GM21529 (cell line): ENCODE data around the gene PHACTR2.
"Not testable (repeated sequence)": the region's sequence is repeated elsewhere in the genome, so short reads cannot be mapped to it uniquely, and the experiment has no call there.

Experiments used
- ATAC-seq: cut with Tn5 transposase; IDR thresholded peaks from one replicate; pipeline ENCODE4 v1.9.1; 2021; ENCODE audit not compliant: unreplicated experiment

Gene PHACTR2

DNA sequence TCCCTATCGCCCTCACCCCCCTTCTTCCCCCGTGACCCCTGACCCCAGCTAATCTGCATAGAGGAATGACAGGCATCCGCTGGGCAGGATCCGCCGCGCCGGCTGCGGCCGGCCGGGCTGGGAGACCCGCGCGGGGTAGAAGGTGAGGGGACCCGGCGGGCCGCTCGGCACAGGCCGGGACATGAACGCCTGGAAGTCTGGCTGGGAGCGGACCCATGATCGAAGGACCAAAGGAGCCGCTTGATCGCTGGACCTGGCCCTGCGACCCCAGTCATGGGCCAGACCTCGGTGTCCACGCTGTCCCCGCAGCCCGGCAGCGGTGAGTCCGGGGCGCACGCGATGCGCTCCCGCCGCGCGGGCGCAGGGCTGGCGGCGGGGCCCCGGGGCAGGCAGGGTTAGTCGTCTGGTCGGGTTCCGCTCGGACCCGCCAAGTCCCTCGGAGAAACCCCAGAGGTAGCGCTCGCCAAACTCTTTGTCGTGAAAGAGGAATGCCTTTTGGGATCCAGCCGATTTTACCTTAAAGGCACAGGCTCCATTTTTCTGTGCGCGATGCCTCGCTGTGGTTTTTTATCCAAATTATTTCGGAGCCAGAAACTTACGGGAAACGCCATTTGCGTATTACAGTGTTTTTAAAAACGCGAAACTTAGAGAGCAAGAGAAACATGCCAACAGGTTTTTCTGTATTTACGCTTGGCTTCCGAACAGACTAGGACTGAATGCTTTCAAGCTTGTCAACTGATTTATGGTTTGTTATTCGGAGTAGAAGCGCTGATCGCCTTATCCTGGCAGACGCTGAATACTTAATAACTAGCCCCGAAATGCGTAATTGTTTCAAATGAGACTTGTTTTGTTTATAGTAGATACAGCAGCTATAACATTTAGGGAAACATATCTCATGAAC lies at the start of gene PHACTR2:
PHACTR2 (plus strand) TSS at position 75 of the 901 bp plus-strand sequence; CDS start at position 274, 199 bp downstream.
- ATAC-seq = no peak

DNA sequence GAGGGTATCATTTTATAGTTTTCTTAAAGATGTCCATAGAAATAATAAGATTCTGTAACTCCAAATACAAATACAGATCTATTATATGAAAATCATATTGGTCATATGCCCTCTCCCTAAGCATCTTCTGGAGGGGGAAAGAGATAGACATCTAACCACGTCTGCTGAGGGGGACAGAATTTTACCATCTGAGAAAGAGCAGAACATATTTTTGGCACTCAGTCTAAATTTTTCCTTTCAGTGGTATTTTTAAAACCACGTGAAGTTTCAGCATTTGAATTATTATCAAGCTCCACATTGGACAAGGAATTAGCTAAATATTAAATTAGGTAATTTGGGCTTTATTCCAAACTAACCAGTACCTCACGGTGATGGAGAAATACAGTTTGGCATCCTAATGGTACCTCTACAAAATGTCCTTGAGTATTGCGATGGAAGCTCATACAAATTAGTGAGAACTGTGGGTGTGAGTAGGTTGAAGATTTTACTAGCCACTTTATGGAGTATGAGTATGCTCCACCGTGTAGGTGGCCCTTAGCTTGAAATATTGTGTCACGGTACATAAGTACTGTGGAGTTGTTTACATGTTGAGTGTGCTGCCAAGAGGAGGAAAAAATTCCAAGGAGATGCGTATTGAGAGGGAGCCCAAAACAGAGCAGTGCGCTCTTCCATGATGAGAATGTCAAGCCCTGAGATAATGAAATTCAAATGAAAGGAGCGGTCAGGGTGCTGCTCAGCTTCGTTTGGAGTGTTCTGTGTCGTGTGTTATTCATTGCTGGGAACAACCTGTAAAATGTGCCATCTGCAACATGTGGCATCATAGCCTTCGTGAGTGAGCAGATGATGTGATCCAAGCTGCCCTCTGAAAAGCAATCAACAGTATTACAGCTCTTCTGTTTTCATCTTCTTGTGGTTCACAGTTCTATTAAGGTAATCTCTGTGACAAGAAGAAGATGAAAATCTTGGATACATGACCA lies 48.4 kb upstream of the PHACTR2 start:
- ATAC-seq = no peak

DNA sequence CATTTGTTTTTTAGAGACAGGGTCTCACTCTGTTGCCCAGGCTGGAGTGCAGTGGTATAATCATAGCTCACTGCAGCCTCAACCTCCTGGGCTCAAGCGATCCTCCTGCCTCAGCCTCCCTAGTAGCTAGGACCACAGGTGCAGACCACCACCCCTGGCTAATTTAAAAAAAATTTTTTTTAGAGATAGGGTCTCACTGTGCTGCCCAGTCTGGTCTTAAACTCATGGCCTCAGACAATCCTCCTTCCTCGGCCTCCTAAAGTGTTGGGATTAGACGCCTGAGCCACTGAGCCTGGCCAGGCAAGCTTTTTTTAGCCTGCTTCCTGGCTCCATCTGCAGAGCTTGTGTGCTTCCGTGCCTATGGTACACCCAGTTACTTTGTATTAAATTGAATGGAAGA lies 46.6 kb upstream of the PHACTR2 start:
- not testable (repeated sequence) for ATAC-seq

DNA sequence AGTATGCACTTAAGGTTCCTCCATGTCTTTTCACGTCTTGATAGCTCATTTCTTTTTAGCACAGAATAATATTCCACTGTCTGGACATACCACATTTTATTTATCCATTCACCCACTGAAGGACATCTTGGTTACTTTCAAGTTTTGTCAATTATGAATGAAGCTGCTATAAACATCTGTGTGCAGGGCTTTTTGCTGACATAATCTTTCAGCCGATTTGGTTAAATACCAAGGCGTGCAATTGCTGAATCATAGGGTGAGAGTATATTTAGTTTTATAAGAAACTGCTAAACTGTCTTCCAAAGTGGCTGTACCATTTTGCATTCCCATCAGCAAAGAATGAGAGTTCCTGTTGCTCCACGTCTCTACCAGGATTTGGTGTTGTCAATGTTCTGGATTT lies 44.9 kb upstream of the PHACTR2 start:
- no peak for ATAC-seq

DNA sequence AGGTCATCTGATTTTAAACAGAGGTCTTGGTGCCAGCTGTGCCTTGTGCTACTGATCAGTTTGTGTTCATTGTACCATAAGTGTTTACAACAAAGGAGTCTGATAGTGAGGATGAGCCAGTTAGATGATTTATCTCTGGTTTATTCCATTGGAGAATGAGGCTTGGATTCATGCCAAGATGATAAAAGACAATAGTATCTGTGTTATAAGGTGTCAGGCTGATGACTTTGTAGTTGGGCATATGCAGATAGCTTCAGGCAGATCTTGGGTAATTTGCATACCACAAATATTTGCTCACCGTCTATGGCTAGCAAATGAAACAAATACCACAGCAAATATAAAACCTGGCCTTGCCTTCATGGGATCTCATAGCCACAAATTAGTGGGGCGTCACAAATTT lies 43.3 kb upstream of the PHACTR2 start:
- no peak for ATAC-seq

DNA sequence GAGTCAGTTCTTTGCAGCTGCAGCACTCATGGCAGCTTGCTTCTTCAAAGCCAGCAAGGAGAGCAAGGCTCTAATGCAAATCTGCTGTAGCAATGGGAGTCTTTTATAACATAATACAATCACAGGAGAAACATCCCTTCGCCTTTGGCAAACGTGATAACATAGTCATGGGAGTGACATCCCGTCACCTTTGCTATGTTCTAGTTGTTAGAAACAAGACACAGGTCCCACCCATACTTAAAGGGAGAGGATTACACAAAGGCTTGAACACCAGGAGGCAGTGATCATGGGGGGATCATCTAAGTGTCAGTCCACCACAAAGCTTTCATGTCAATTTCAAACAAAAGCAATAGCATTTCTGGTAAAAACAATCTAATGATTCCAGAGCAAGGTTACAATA lies 40.1 kb upstream of the PHACTR2 start:
- ATAC-seq = no peak

DNA sequence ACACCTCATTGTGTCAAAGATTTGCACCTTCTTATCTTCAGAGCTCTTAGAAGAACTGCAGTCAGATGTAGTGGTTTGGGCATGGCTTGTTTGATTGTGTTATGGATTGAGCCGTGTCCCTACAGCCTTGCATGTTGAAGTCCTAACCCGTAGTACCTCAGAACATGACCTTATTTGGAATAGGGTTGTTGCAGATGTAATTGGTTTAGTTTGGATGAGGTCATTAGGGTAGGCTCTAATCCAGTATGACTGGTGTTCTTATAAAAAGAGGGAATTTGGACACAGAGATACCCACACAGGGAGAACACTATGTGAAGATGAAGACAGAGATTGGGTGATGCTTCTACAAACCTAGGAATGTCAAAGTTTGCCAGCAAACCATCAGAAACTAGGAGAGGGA lies 35.4 kb upstream of the PHACTR2 start:
- ATAC-seq = no peak

DNA sequence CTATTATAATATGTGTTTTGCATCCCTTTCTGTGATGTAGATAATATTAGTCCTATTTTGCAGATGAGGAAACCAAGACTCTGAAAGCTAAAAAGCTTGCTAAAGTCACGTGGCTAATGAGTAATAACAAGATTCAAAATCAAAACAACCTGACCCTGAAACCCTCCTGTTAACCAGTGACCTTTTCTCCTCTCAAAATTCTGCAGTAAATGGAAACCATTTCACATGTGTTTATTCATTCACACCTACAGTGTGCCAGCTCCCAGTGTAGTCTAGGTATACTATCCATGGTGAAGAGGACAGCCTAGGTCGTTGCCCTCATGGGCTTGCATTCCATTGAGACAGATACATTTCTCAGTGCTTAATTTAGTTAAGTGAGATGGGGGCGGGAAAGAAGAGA lies 30.6 kb upstream of the PHACTR2 start:
- no peak for ATAC-seq

DNA sequence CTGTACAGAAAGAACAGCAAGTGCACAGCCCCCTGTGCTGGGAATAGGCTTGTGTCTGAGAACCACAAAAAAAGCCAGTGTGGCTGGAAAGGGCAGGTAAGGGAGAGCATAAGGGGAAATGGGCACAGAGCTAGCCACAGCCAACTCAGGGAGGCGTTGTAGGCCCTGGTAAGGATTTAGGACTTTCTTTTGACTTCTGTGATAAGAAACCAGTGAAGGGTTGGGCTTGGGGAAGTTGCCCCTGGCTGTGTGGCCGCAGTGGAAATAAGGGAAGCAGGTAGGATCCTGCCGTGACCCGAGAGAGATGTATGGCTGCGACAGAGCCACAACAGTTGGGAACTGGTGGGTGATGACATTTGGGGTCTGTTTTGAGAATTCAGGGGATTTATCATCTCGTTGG lies 30.0 kb upstream of the PHACTR2 start:
- ATAC-seq = no peak

DNA sequence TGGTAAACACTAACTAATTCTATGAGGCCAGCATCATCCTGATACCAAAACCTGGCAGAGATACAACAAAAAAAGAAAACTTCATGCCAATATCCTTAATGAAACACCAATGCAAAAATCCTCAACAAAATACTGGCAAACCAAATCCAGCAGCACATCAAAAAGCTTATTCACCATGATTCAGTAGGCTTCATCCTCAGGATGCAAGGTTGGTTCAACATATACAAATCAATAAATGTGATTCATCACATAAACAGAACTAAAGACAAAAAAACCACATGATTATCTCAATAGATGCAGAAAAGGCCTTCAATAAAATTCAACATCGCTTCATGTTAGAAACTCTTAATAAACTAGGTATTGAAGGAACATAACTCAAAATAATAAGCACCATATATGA lies 28.4 kb upstream of the PHACTR2 start:
- ATAC-seq = not testable (repeated sequence)

DNA sequence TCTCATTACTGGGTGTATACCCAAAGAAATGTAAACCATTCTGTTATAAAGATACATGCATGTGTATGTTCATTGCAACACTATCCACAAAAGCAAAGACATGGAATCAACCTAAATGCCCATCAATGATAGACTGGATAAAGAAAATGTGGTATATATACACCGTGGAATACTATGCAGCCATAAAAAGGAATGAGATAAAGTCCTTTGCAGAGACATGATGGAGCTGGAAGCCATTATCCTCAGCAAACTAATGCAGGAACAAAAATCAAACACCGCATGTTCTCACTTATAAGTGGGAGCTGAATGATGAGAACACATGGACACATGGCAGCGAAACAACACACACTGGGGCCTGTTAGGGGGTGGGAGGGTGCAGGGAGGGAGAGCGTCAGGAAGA lies 26.4 kb upstream of the PHACTR2 start:
- not testable (repeated sequence) for ATAC-seq

DNA sequence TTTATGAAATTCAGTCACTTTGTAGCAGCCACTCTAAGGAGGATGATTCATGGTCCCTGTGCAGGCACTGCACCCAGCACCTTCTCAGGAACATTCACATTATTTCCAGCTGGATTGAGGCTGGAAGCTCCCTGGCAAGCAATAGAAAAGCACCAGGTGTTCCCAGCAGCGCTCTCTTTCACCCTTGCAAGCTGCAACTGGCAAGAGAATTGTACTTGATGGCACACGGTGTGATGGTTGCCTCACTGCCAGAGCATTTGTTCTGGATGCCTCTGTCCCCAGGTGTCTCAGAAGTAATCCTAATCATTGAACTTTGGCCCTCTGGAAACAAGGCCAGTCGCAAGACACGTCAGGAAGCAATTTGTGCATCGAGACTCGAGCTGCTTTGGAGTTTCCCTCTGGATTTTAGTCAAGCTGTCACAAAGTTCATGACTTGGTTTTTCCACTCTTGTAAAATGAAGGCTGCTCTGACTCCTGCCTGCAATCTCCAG lies 24.9 kb upstream of the PHACTR2 start:
- ATAC-seq = no peak

DNA sequence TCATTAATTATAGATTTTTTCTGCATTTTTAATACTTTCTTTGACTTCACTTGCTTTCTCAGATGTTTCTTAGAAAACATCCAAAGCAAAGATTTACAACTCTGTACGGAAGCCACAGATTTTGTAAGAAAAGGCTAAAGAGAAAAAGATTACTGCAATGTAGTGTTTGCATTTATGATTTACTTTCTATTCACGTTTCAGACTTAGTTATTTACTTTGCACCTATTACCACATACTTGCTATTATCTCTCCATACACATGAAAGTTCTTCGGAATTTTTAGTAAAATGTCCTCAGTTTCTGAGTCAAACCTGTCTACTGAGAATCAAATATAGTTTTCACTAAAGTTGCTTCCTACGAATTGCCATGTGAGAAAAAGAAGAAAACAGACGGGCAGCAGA lies 22.2 kb upstream of the PHACTR2 start:
- no peak for ATAC-seq

DNA sequence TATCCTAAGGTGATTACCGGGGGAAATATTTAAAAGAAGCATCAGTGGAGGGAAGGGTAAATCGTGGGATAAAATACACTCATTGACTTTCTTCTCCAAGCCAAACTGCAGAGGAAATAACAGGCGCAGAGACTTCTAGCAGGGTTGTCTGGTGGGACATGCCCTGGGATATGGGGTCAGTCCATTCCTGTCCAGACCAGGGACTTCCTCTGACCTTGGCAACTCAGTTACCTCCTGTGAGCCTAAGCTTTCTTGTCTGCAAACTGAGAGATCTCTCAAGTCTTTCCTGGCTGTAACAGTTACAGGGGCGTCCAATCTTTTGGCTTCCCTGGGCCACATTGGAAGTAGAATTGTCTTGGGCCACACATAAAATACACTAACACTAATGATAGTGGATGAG lies 21.7 kb upstream of the PHACTR2 start:
- ATAC-seq = no peak

DNA sequence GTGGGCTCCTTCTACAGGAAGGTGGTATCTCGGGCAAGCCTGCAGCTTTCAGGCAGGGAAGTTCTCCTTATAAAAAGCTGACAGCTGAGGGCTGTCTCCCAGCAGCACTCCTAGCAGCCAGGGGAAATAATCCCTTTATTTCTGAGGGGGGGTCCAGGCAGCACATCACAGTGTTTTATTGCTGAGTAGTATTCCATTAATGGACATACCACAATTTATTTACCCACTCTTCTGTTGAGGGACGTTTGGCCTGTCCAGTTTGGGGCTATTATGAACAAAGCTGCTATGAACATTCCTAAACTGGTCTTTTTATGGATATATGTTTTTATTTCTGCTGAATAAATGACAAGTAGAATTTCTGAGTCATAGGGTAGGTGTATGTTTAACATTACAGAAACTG lies 20.0 kb upstream of the PHACTR2 start:
- ATAC-seq = no peak

DNA sequence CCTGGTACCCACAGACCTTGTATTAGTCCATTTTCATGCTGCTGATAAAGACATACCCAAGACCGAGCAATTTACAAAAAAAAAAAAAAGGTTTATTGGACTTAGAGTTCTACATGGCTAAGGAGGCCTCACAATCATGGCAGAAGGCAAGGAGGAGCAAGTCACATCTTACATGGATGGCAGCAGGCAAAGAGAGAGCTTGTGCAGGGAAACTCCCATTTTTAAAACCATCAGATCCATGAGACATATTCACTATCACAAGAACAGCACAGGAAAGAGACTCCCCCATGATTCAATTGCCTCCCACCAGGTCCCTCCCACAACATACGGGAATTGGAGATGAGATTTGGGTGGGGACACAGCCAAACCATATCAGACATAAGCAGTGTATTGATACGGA lies 17.6 kb upstream of the PHACTR2 start:
- not testable (repeated sequence) for ATAC-seq

DNA sequence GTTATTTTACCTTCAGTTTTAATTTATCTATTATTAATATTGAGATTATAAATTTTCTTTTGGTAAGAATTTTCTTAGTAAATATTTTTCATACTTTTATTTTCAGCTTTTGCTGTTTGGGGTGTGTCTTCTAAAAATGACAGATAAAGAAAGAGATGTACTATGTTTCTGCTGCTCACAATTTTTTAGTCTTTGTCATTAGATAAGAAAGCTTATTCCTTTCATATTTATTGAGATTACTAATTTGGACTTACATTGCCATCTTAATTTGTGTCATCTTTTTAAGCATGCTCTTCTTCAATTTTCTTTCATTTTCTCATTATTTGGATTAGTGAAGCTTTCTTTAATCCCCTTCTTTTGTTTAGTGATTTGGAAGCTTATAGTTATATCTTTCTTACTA lies 13.6 kb upstream of the PHACTR2 start:
- no peak for ATAC-seq

DNA sequence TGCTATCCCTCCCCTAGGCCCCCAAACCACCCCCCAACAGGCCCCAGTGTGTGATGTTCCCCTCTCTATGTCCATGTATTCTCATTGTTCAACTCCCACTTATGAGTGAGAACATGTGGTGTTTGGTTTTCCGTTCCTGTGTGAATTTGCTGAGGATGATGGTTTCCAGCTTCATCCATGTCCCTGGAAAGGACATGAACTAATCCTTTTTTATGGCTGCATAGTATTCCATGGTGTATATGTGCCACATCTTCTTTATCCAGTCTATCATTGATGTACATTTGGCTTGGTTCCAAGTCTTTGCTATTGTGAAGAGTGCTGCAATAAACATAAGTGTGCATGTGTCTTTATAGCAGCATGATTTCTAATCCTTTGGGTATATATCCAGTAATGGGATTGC lies 11.8 kb upstream of the PHACTR2 start:
- not testable (repeated sequence) for ATAC-seq

DNA sequence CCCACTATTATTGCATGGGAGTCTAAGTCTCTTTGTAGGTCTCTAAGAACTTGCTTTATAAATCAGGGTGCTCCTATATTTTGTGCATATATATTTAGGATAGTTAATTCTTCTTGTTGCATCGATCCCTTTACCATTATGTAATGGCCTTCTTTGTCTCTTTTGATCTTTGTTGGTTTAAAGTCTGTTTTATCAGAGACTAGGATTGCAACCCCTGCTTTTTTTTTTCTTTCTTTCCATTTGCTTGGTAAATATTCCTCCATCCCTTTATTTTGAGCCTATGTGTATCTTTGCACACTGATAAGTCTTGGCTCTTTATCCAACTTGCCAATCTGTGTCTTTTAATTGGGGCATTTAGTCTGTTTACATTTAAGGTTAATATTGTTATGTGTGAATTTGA lies 8.3 kb upstream of the PHACTR2 start:
- ATAC-seq = not testable (repeated sequence)

DNA sequence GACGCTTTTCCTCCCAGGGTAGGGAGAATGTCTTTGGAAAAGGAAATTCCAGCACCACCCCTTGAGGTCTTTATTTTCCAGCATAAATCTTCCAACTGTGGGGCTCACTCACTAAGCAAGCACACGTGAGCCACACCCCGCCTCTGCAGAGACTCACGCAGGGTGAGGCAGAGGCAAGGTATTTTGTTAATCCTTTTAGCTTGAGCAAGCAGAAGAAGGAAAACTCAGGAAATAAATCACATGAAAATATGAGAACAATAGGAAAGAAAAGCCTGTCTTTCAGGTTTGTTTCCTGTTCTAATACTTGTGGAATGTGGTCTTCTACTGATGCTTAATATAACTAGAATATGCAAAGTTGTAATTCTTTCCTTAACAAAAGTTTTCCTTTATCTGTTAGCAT lies 4.1 kb upstream of the PHACTR2 start:
- no peak for ATAC-seq
